Heart left ventricle (tissue), 16 donors: ENCODE results near the gene HOXB2. TPM values are rescaled to one million over a fixed set of nuclear protein-coding genes. Genes with fewer than 3 reads are reported as not detected.

Source experiments
- ATAC-seq, 4 donors: fragments of 200-7000 bp; cut with Tn5 transposase; one replicate each; pipeline ENCODE4 v1.9.1; 2020 to 2022; ENCODE audit warnings: moderate library complexity in 4 of 4, mild to moderate bottlenecking in 3 of 4, moderate number of reproducible peaks in 1 of 4
- DNase-seq, 5 donors: peaks; one replicate each; pipeline ENCODE4 v3.0.0-alpha.2; 2020
- H3K27ac ChIP-seq, 12 donors: fragments of 200-600 bp; sonication (generic) in 4 of 12; one replicate each; pipeline versions ENCODE4 v1.5.0 to v1.8.0; 2016 to 2022; ENCODE audit warnings: mild to moderate bottlenecking in 2 of 12
- H3K27me3 ChIP-seq, 9 donors: fragments of 200-600 bp; sonication (generic) in 2 of 9; one replicate each; pipeline versions ENCODE4 v1.5.1 to v1.8.0; 2016 to 2022; ENCODE audit warnings: mild to moderate bottlenecking in 3 of 9
- H3K36me3 ChIP-seq, 9 donors: fragments of 200-600 bp; sonication (generic) in 2 of 9; one replicate each; pipeline versions ENCODE4 v1.5.0 to v1.8.0; 2018 to 2022; ENCODE audit warnings: mild to moderate bottlenecking in 2 of 9
- H3K4me1 ChIP-seq, 12 donors: fragments of 200-600 bp; sonication (generic) in 4 of 12; one replicate each; pipeline versions ENCODE4 v1.5.0 to v1.8.0; 2016 to 2022; ENCODE audit warnings: mild to moderate bottlenecking in 3 of 12
- H3K4me3 ChIP-seq, 12 donors: fragments of 200-600 bp; sonication (generic) in 4 of 12; one replicate each; pipeline versions ENCODE4 v1.5.0 to v1.8.0; 2017 to 2022; ENCODE audit warnings: mild to moderate bottlenecking in 9 of 12, moderate library complexity in 4 of 12
- H3K9me3 ChIP-seq, 12 donors: fragments of 200-600 bp; sonication (generic) in 4 of 12; one replicate each; pipeline versions ENCODE4 v1.5.0 to v1.8.0; 2016 to 2022; ENCODE audit warnings: mild to moderate bottlenecking in 1 of 12
- POLR2A ChIP-seq, 2 donors: fragments of 450-650 bp; IDR thresholded peaks; one replicate each; pipeline ENCODE4 v1.6.1; 2017; ENCODE audit warnings: antibody characterized with exemption in 2 of 2, mild to moderate bottlenecking in 2 of 2, moderate library complexity in 2 of 2
- WGBS, 4 donors: extraction: QIAGEN DNeasy Blood & Tissue Kit in 2 of 4; methylation state at CpG; one replicate each; pipeline versions ENCODE4 v1.1.5 to v1.1.7; 2013 to 2018; 5-methylcytosine and 5-hydroxymethylcytosine counted together
- intact Hi-C, 10 donors: fragments of 100-400 bp; cut with DNase I; formaldehyde crosslinking; loops; one replicate each; pipeline versions ENCODE4 v1.11.1 to v1.14.2; 2022
- polyA plus RNA-seq, 2 donors: library from polyadenylated mRNA; stranded (reverse); fragments of 200-250 nt; gene quantifications; one replicate each; pipeline ENCODE4 v1.2.3, GENCODE V29; 2013
- total RNA-seq, 9 donors: library from RNA; depleted of rRNA in 2 of 9; stranded (reverse); fragments of >200 nt in 2 of 9; fragmentation: NEBNext Ultra II Directional in 3 of 9; extraction: Animal tissue kit (Norgen Biotek cat#: 25700) in 3 of 9; gene quantifications; one replicate each; pipeline versions ENCODE4 v1.1.0 to v1.2.4, GENCODE V29; 2016 to 2023
- TF ChIP-seq, protein P1 (sequence below), 12 donors: fragments of 200-600 bp; sonication (generic) in 4 of 12; IDR thresholded peaks; one replicate each; pipeline versions ENCODE4 v1.5.0 to v1.8.0; 2018 to 2022; ENCODE audit warnings: antibody characterized with exemption in 12 of 12, mild to moderate bottlenecking in 5 of 12
- donor health status: ischemic (EF 13 %, LVEDD 7.1; RV severe dilation, severe dysfunction).
- donor health status: healthy with polysubstance abuse.
- donor health status: DM: no; HTN: yes; CAD: no.
- donor health status: DM: no; HTN: no; CAD: no.
- donor health status: ischemic (EF 25% LVEDD 6.9; RV normal size, moderate dysfunction).
- donor health status: ischemic (EF 25% LVEDD 5.7; RV mildly dilated, moderate dysfunction).
- donor health status: healthy.
- donor health status: DM: yes; HTN: yes; CAD: no.
- donor health status: ischemic (EF 35%, LVEDD 5.7; RV mildly dilated, moderate dysfunction).
- donor health status: nonischemic (EF 11% LVEDD 7.7; RV severe dilation, severe dysfunction).
- donor health status: DM: yes; HTN: yes; CAD: no.
- donor health status: PGD.
- donor health status: ischemic (EF 29% LVEDD 5.4; RV normal size, mild dysfunction).
- donor health status: nonischemic (EF 23%, LVEDD 6.1; RV moderate dilation, normal function).

Gene HOXB2
- total and polyA plus RNA-seq, 11 donors = 0.81 to 6.9 (median 3.0) TPM

DNA sequence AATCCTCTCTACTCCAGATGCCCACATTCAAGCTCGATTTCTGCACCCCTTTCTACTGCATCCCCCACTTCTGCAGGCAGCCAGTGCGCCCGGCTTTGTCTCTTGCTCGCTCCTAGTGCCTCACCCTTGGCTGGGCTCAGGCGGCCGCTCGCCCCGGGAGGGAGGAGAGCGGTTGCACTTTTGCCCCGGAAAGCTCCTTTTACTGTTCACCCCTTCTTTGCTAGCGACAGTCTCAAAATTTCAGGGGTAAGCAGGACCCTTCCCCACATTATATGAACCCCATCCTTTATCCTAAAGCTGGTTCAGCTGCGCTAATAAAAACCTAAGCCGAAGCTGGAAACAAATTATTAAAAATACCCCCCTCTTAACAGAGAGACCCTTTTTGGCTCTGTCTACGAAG, 47.7 kb upstream of the HOXB2 start:
- H3K27me3 ChIP-seq = peaks cover 65 to 100% (median 98%) of the 10 kb centered on the region in 9 donors
- intact Hi-C loops = loop anchor here in 5 of 10 donors (2.0 to 5.0 kb wide), 4 partner anchors 240 to 255 kb away; no protein-coding TSS in a partner anchor
- H3K4me1 ChIP-seq = peaks cover 0 to 42% (median 14%) of the 10 kb centered on the region in 12 donors
- ATAC-seq (no peak), DNase-seq (no peak)
- peak overlapping the region in 1 of 12 donors; percentile 97 for H3K27ac ChIP-seq
- H3K36me3 ChIP-seq = no peaks in the 10 kb centered on the region
- H3K4me3 ChIP-seq = peak overlapping the region in 5 of 12 donors; percentile 28 to 54 (median 40)
- 10 to 30% (median 20%) methylated on average over 14 of the region's 14 CpGs for WGBS, 4 donors
- no peaks in the 10 kb centered on the region for H3K9me3 ChIP-seq
- no peak for TF ChIP-seq POLR2A (IDR thresholded peaks at IDR 0.05)
- TF ChIP-seq, protein P1, sequence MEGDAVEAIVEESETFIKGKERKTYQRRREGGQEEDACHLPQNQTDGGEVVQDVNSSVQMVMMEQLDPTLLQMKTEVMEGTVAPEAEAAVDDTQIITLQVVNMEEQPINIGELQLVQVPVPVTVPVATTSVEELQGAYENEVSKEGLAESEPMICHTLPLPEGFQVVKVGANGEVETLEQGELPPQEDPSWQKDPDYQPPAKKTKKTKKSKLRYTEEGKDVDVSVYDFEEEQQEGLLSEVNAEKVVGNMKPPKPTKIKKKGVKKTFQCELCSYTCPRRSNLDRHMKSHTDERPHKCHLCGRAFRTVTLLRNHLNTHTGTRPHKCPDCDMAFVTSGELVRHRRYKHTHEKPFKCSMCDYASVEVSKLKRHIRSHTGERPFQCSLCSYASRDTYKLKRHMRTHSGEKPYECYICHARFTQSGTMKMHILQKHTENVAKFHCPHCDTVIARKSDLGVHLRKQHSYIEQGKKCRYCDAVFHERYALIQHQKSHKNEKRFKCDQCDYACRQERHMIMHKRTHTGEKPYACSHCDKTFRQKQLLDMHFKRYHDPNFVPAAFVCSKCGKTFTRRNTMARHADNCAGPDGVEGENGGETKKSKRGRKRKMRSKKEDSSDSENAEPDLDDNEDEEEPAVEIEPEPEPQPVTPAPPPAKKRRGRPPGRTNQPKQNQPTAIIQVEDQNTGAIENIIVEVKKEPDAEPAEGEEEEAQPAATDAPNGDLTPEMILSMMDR (IDR thresholded peaks at IDR 0.05) = no peak

DNA sequence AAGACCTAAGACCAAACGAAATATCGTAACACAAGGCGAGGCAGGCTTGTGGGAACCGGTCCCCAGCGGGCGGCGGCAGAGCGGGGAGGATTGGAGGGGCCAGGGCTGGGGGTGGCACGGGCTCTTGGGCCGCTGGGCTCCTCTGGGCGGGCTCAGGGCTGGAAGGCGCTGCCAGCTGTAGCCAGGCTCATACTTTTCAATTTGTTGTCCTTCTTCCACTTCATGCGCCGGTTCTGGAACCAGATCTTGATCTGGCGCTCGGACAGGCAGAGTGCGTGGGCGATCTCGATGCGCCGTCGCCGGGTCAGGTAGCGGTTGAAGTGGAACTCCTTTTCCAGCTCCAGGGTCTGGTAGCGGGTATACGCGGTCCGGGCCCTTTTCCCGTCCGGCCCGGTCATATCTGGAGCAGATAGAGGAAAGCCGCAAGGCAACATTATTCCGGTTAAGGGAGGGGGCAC, 47.2 kb upstream of the HOXB2 start:
- whole genome bisulfite sequencing, 4 donors = 15 to 43% (median 26%) methylated on average over 33 of the region's 33 CpGs
- H3K9me3 ChIP-seq = no peaks in the 10 kb centered on the region
- ATAC-seq = no peak
- intact Hi-C loops = loop anchor here in 5 of 10 donors (2.0 to 5.0 kb wide), 4 partner anchors 240 to 255 kb away; no protein-coding TSS in a partner anchor
- peak overlapping the region in 2 of 12 donors; percentile 46 to 54 for H3K4me3 ChIP-seq
- H3K36me3 ChIP-seq = no peaks in the 10 kb centered on the region
- peak overlapping the region in 1 of 12 donors; percentile 97 for H3K27ac ChIP-seq
- DNase-seq = no peak
- TF ChIP-seq, protein P1 (IDR thresholded peaks at IDR 0.05) = no peak
- TF ChIP-seq POLR2A (IDR thresholded peaks at IDR 0.05) = no peak
- peaks cover 0 to 42% (median 13%) of the 10 kb centered on the region in 12 donors for H3K4me1 ChIP-seq
- peaks cover 61 to 100% (median 98%) of the 10 kb centered on the region in 9 donors for H3K27me3 ChIP-seq

DNA sequence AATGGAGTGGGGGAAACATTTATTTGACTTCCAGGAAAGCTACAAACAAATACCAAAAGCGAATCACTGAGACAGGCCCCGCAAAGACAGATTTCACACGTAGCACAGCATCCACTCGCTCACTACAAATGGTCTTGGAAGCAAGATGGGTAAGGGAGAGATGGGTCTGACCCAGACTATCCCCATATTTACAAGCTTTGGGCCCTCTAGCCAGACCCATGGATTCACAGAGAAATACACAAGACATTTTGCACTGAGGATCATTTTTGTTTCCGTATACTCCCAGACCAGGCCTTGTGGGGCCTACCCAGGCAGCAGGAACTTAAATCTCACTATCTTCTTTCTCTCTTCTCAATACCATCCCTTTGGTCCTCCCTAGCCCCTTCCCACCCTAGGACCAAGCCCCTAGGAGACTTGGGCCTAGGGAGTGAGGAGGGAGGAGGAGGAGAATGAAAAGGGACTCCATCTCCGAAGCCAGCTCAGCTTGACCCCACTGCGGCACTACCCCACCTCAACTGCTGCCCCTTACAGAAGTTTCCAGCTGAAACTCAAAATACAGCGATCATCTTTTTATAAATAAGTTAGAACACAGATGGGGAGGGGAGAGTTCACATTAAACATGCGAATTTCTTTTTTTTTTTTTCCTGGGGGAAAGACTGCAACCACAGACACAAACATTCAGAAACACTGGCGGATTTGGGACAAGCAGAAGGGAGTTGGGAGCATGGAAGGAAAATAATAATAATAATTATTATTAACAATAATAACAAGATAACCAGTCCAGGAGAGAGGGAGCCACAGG, 46.5 kb upstream of the HOXB2 start:
- Histone ChIP-seq H3K27ac (peak overlapping the region in 1 of 12 donors; percentile 97), H3K36me3 (no peaks in the 10 kb centered on the region), H3K4me3 (no peak overlapping the region), H3K4me1 (peaks cover 0 to 42% (median 11%) of the 10 kb centered on the region in 12 donors), H3K9me3 (no peaks in the 10 kb centered on the region), H3K27me3 (peaks cover 57 to 100% (median 98%) of the 10 kb centered on the region in 9 donors)
- TF ChIP-seq, protein P1 (IDR thresholded peaks at IDR 0.05) = no peak
- no peak for TF ChIP-seq POLR2A (IDR thresholded peaks at IDR 0.05)
- intact Hi-C loops = loop anchor here in 5 of 10 donors (2.0 to 5.0 kb wide), 4 partner anchors 239 to 254 kb away; no protein-coding TSS in a partner anchor
- DNase-seq (no peak), ATAC-seq (no peak)
- 78 to 87% (median 85%) methylated on average over 10 of the region's 10 CpGs for WGBS, 4 donors

DNA sequence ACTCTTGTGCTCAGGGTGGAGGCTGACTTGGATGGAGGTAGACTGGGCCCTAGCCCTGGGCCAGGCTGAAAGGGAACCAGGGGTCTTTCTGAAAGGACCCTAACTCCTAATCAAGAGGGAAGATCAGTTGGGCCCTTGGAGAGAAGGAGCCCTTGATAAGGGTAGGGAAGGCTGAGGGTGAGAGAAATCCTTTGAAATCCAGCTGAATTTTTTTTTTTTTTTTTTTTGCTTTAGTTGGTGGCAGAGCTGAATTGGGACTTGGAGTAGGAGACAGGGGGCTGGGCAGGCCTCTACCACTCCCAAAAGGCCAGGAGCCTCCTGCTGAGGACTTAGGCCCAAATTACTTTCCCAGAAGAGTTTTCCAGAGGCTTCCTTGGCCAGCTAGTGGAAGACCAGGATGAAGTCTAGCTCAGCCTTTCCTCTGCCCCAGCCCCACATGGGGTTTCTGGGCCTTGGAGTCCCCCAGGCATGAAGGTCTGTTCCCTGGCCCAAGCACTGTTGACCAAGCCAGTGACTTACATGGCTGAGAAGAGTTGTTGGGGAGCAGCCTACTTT, 45.8 kb upstream of the HOXB2 start:
- TF ChIP-seq, protein P1 (IDR thresholded peaks at IDR 0.05) = no peak
- TF ChIP-seq POLR2A (IDR thresholded peaks at IDR 0.05) = no peak
- no peaks in the 10 kb centered on the region for H3K9me3 ChIP-seq
- DNase-seq (no peak), ATAC-seq (no peak)
- H3K27ac ChIP-seq = peak overlapping the region in 1 of 12 donors; percentile 97
- no peaks in the 10 kb centered on the region for H3K36me3 ChIP-seq
- peaks cover 58 to 100% (median 98%) of the 10 kb centered on the region in 9 donors for H3K27me3 ChIP-seq
- intact Hi-C loops = loop anchor here in 4 of 10 donors (5.0 kb wide), 3 partner anchors 238 to 253 kb away; no protein-coding TSS in a partner anchor
- no peak overlapping the region for H3K4me3 ChIP-seq
- peaks cover 0 to 44% (median 10%) of the 10 kb centered on the region in 12 donors for H3K4me1 ChIP-seq
